ENCODE data around the gene KIRREL3.

KIRREL3 gene

DNA sequence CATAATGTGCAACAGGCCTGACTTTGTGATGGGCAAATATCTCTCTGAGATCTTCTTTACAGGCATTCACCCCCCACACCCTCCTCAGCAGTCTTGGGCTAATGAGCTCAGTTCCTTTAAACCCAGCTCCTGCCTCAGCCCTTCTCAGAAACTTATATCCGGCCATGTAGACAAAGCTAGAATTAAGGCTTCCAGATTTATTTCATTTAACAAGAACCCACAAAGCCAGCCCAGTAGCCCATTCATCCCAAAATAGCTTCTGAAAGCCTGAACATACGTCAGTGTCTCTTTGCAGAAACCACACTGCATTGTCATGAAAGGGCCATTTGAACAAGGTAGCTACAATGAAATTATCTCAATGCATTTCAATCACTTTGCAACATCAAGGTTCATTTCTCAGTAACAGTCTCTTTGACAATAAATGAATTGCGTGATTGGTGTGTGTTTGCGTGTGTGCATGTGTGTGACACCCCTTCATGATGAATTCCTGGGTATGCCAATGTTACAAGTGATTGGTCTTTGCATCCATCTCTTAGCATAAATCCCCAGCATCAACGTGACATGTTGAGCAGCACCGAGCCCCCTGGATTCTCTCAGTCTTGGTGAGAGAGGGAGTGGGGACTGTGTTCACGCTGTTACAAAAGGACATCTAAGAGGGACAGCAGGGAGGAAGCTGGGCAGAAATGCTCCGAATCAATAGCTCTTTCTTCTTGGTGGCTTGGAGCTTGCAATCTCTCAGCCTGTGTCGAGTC is 299.6 kb downstream of the KIRREL3 start:
- DNase-seq, result no peak

DNA sequence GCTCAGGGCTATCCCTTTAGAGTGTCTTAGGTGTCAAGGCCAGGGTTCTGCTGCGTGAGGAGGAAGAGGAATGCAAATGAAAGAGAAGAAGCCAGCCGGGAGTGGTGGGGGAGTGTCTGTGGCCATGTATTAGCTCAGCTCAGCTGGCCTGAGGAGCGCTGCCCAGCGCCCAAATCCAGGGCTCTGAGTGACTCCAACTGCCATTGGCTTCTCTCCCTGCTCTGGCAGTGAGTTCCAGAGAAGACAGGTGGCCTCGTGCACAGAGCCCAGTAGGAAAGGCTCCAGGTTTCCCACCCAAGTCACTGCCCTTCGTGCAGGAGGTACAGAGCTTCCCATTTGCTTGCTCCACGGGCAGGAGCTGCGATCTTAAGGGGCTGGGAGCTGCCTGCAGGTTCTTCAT is 302.0 kb downstream of the KIRREL3 start:
- DNase-seq, result no peak

DNA sequence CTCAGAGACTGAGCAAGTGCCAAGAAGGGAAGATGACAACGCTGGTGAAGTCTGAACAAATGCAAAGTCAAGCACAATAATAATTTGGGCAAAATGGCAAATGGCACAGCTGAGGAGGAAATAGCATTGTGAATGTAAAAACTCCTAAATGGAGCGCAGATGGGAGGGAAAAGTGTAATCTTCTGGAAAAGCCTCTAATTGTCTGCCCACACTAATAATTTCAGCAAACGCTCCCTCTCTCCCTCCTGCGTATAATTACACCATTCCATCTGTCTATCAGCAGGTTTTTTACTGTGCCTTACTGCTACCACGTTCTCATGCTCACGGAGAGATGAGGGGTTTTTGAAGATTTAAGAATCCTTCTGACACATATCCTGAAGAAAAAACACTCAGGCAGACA is 302.6 kb downstream of the KIRREL3 start:
- no peak for DNase-seq

DNA sequence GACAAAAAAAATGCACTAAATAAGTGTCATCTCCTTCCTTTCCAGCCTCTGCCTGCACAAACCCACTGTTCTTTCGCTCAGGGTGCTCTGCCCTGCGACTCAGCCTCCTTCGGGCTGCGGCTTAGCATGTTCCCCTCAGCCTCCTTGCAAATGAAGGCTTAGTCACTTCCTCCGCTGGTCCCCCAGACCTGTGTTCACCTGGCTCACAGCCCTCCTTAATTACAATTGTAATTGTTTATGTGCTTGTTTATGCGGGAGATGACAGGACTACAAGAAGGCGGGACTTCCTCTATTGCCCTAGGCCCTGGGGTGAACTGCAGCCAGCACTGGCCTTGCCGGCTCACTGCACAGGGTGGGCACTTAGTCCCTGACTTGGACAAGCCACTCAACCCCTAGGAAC is 303.6 kb downstream of the KIRREL3 start:
- no peak for DNase-seq

DNA sequence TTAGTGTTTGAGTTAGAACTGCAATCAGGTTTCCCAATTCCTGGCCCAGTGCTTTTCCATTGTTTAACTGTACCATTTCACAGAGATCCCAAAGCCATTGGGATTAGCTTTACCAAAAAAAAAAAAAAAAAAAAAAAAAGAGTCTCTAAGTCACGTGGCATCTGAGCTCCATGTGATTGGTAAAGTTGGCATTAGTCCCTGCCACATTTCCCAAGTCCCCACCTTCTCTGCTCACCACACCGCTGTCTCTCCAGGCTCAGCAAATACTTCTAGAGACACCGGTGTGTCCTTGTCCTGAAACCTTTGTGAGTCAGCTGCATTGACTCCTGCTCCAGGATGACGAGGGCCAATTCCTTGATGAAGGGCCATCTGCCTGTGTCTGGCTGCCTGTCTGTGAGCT is 305.3 kb downstream of the KIRREL3 start:
- no peak for DNase-seq

DNA sequence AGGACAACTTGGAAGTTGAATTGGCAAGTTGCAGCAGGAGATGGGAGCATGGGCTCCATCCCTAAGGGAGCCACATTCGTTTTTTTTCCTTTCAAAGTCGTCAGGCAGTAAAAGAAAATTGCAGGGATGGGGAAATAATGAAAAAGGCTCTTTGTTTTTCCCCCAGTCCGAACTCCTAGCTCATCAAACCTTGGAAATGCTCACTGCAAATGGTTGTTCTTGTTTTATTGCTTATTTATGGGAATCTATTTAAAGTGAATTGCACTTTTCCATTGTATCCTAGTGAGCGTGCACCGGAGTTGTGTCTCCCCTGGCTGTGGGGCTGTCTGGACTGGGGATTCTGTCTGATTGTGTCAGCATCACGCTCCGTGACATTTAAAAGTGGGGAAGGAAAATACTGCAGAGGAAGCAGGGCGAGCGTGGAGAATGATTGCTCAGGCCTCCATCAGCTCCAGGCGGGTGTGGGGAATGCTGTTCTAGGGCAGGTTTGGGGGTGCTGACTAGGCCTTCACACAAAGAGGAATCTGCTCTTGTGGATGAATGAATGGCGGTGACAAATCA is 306.4 kb downstream of the KIRREL3 start:
- DNase-seq, result no peak

DNA sequence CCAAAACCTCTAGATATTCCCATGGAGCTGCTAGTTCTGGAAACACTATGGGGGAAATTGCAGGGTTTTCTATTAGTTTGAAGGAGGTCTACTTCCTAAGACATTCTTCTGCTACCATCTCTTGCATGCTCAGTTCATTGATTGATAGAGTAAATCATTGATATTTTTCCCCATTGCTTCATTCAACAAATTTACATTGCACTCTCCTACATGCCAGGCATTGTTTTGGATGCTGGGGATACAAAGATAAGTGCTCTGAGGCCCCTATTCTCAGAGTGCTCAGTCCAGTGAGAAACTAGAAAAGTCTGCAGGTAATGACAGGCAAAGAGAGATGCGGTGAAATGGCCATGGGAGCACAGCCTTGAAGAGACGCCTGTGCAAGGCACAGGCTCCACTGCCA is 313.1 kb downstream of the KIRREL3 start:
- DNase-seq, result no peak

DNA sequence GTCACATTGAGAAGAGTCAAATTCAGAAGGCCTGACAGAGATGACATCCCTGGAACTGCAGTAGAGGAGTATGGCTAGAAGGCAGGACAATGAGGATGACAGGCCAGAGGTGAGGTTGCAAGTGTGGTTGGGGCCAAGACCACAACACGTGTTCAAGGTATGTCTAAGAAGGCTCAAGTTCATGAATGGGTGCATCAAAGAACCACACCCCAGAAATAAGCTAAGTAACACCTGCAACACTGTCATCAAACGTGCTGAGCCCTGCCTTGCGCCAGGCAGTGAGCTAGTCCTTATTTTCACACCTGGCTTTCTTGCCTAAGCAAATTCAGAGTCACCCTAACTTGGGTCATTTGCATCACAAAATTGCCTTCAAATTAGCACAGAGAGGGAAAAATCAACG is 313.6 kb downstream of the KIRREL3 start:
- DNase-seq, result no peak

DNA sequence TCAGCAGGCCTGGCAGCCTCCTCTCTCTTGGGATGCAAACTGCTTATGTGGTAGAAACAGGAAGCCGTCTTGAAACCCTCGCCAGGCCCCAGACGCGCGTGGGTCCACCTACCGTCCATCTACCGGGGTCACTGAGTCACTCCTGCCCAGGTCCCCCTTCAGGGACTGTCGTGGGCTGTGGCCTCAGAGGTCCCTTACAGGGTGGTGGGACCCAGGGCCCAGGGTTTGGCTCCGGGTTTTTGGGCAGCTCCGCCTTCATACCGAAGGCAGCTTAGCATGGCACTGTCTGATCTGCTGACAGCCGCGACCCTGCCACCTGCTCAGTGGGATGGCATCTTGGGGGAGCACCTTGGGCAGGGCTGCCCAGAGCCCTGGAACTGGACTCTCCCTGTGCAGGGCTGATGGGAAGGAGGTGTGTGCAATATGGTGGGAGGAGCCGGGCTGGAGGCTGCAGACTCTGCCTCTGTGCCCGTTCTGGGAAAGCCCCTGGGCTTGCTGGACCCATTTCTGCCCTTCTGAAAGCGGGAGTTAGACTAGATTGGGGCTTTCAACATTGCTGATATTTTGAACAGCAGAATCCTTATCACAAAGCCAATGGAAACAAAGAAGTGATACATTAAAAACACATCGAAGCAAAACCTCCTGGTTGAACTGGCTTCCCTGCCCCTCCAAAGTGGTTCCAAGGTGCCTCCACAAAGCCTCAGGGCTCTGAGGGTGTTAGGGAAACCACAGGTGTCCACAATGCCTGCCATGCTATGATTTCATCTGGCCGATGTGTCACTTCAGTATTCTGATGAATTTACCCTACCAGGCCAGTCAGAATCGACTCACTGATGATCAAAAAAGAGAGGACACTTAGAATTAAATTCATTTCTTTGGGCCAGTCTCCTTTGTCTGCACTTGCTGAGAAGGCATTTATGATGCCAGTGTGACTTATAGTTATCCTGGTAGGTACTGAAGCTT is 316.5 kb downstream of the KIRREL3 start:
- no peak for DNase-seq

DNA sequence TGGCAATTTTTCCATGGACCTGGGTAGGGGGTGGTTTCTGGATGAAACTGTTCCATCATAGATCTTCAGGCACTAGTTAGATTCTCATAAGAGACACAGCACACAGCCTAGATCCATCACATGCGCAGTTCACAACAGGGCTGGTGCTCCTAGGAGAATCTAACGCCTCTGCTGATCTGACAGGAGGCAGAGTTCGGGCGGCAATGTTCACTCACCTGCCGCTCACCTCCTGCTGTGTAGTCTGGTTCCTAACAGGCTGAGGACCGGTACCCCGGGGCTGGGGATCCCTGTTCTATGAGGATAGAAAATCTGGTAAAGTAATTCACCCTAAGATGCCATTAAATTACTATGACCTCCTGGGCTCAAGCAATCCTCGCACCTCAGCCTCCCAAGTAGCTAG is 318.0 kb downstream of the KIRREL3 start:
- DNase-seq, result no peak

DNA sequence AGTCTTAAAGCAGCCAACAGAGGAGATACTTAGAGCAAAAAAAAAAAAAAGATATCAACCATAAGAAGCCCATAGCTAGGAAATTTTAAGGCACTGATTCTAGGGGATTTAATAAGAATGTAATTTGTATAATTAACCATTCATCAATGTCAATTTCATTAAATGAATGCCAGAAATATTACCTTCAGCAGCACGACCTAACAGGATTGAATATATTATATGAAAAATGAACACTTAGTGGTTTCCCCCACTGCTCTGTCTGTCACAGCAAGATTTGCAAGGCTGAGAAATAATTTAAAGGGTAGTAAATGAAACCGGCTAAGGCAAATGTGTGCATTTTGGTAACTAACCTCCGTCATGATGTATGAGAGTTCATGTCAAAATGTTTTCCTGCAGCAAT is 319.9 kb downstream of the KIRREL3 start:
- DNase-seq, result no peak

DNA sequence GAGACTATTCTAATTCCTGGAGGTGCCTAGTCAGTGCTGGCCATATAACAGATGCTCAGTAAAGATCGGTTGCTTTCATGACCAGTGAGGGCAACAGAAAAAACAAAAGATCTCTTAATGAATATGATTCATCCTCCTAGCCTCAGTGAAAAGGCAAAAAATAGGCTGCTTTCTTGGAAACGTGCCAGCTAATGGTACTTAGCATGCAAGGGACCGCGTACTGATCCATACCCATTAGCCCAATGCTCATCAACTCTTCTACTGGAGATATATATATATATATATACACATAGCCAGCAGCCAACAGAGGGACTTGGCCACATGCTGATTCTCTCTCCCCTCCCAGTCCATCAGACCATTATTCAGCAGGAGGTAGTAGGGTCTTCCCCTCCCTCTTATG is 320.4 kb downstream of the KIRREL3 start:
- DNase-seq, result no peak

DNA sequence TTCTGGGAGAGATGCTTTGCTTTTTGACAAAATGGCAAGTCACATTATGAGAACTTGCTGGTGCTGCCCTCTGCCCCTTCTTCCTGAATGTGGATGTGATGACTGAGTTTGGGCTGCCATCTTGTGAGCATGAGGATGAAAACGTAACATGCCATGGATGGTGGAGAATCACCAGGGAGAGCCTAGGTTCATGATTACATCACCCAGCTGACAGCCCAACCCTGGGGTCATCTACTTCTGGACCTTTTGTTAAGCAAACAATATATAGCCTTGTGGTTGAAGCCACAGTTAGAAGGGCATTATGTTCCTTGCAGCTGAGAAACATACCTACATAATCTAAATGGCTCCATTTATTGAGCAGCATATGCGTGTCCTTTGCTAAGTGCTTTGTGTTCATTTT is 321.5 kb downstream of the KIRREL3 start:
- no peak for DNase-seq

DNA sequence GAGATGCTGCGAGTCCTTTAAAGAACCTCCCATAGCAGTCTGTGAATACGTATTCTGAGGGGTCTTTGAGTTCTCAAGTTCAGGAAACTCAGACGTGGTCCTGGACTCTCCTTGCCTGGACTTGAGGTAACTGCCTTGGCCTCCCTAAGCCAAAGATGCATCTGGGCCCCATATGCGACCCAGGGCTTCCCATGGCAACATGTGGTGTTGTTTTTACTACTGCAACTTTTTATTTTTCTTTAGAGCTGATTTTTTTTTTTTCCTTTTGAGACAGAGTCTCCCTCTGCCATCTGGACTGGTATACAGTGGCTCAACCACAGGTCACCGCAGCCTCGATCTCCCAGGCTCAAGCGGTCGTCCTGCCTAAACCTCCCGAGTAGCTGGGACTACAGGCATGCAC is 324.0 kb downstream of the KIRREL3 start:
- DNase-seq, result no peak

DNA sequence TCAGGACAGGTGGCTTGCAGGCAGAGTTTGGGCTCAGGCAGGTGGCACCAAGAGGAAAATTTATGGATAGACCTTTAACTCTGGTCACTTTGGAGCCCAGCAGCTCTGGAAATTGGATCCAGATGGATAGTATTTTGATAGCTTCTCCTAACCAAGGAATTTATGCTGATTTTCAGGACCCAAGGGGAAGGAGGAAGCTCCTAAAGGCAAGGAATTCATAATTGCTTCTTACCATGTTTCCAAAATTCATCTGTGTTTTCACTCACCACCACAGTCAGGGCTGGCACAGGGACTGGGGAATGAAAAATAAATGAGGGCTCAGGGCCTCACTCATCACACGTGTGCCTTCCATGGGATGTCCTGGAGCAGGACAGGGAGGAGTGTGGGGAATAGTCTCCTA is 327.3 kb downstream of the KIRREL3 start:
- DNase-seq, result no peak

DNA sequence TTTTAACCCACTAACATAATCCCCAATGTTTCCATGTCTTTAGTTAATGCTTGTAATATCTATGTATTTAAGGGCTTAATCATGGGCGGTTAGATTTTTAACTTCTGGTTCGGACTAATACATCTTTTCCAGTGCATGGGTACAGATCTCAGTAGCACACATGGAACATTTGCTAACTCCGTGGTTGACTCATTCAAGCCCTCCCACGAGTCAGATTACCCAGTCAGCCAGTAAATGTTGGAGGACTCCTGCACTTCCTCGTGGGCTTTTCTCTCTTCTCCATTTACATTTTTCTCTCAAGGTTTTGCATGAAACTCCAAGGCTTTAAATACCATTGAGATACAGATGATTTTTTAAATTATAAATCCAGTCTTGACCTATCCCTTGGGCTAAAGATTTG is 331.2 kb downstream of the KIRREL3 start:
- no peak for DNase-seq

DNA sequence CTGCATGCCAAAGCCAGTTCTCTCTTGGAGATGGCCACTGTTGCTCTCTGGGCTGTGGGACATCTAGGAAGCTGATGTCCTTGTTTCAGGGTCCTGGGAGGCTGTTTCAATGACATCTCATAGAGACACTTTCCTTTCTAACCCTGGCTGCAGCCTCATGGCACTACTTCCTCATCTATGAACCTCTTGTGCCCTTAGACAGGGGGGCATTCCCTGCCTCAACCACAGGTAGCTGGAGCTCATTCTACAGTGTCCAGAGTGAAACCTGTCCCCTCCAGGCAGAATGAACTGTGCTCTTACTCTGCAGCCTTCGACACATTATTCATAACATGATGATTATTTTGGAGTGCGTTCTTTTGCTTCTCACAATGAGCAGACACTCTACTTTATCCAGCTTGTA is 335.9 kb downstream of the KIRREL3 start:
- no peak for DNase-seq

DNA sequence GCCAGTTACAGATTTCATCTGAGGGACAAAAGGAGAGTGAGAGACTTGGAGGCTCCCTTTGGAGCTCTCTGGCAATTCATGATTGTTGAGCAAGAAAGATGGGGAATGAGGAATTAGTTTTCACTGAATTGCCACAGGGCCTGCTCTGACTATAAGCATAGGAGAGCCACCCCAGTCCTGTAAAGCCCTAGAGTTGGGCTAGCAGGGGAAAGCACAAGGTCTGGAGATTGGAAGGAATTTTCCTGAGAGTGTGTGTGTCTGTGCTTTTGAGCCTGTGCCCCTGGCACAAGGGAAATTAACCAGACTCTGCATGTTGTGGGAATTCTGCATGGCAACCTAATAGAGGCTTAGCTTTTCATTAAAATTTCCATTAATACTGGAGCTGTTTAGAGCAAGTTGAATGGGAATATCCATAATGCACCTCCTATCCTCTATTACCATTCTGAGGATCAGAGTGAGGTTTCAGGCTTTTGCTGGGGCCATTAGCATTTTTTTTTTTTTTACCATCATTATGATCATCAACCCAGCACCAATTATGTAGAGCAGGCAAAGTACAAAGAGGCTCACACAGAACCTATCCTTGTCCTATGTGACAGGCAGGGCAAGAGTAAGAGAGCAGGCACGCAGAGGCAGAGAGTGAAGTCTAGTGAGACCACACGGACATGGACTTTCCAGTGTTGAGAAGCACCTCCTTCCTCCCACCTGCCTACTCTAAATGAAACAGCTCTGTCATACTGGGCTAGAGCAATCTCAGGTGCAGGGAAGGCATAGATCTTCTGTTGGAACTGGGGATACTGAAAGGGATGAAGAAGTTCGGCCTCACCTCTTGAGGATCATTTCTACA is 336.6 kb downstream of the KIRREL3 start:
- no peak for DNase-seq

DNA sequence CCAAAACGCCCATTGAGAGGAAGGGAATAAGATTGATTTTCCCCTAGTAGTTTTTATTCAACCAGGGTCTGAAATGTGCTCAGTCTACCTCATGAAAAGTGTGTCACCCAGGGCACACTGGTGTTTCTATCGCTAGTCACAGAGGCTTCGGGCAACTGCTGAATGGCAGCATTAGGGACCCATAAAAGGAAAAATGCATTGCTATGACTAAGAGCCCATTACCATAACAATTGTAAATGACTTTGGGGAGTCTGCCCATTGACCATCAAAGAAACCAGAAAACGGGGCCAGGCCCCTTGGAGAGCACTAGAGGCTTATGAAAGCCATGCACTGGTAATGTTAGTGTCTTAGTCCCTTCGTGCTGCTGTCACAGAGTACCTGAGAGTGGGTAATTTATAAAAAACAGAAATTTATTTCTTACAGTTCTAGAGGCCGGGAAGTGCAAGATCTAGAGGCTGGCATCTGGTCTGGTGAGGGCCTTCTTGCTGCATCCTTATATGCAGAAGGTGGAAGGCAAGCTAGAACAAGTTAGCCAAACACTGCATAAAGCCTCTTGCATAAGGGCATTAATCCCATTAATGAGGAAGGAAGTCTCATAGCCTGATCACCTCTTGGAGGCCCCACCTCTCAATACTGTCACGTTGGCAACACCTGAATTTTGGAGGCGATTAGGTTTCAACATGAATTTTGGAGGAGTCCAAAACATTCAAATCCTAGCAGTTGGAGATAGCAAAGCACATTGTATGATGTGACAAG is 338.4 kb downstream of the KIRREL3 start:
- no peak for DNase-seq

DNA sequence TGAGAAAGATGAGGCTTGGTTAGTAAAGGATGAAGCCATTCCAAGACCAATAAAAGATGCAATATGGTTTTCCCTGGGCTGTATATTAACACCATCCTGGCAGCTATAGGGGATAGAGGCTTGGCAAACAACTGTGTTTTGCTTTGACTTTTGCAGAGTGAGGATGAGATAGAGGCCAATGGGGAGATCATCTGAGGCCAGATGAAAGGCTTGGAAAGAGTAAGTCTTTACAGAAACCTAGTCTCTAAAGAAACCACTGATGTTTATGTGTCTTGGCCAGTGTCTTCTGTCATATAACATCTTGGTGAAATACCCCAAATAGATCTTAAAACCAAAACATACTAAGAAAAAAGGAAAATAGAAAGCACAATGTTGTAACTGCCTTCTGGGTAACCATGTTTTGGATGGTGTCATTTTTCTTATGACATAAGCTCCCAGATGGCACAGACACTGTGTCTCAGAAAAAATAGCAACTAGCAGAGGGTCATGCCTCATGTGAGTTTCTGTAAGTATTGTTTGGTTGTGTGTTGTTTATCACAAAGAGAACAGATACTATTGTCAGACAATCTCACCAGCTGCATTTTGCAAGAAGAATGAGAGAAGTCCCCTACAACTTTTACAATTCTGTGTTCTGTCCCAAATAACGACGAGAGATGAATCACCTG is 339.7 kb downstream of the KIRREL3 start:
- DNase-seq, result no peak

DNA sequence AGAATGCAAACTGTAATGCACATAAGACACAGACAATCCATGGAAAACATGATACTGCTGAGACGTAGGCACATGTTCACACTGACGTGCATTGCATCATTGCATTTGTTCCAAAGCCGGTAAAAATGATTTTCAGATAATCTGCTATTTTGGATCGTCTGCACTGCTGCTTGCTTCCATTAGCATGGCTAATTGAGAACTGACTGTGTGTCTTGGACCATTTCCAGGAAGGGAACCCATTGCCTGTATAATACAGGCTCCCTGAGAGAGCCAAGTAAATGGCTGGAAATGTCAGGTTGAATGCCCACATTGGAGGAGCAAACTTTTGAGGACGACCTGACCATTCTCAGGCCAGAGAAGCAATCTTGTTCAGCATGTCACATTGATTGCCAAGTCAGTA is 340.2 kb downstream of the KIRREL3 start:
- no peak for DNase-seq
